ENCODE measurements around the gene SCN2A.

The SCN2A gene

GRCh38 chr2:165280356-165280755, 41.1 kb downstream of the SCN2A start:
- CTCF ChIA-PET = no interaction called here

GRCh38 chr2:165281387-165281786, 42.2 kb downstream of the SCN2A start:
- POLR2A ChIA-PET = no interaction called here
- CTCF ChIA-PET = no interaction called here
- no peak for DNase-seq (ENCODE audit: extremely low spot score)
- TF ChIP-seq CTCF (IDR thresholded peaks at IDR 0.05; ENCODE audit: control extremely low read depth, extremely low read depth, low read depth, missing control alignments) = no peak

More at GRCh38 chr2:165280356-165280755, 41.1 kb downstream of the SCN2A start:
- no peak for DNase-seq (ENCODE audit: extremely low spot score)
- no peak for TF ChIP-seq CTCF (IDR thresholded peaks at IDR 0.05; ENCODE audit: control extremely low read depth, extremely low read depth, low read depth, missing control alignments)
- POLR2A ChIA-PET = no interaction called here

- no peak for TF ChIP-seq CTCF (IDR thresholded peaks at IDR 0.05; ENCODE audit: control extremely low read depth, extremely low read depth, low read depth, missing control alignments)
- no peak for DNase-seq (ENCODE audit: extremely low spot score)
- CTCF ChIA-PET = interaction anchor here (1.0 to 1.8 kb wide), 2 partner anchors 10 to 12 kb away, joined by 3 to 6 read pairs; no protein-coding TSS in a partner anchor
- POLR2A ChIA-PET = no interaction called here
These were observed 44.1 kb downstream of the SCN2A start for GRCh38 chr2:165283342-165283741.

GRCh38 chr2:165287094-165287778, 48.0 kb downstream of the SCN2A start:
- CTCF ChIA-PET = no interaction called here
- POLR2A ChIA-PET = no interaction called here
- DNase-seq (ENCODE audit: extremely low spot score) = no peak
- TF ChIP-seq CTCF (IDR thresholded peaks at IDR 0.05; ENCODE audit: control extremely low read depth, extremely low read depth, low read depth, missing control alignments) = no peak

- no peak for DNase-seq (ENCODE audit: extremely low spot score)
- ChIA-PET CTCF (no interaction called here), POLR2A (no interaction called here)
- no peak for TF ChIP-seq CTCF (IDR thresholded peaks at IDR 0.05; ENCODE audit: control extremely low read depth, extremely low read depth, low read depth, missing control alignments)
These were observed 49.9 kb downstream of the SCN2A start for GRCh38 chr2:165289069-165289468.

GRCh38 chr2:165293440-165294420, 54.5 kb downstream of the SCN2A start:
- peak; percentile 79 for TF ChIP-seq CTCF (IDR thresholded peaks at IDR 0.05; ENCODE audit: control extremely low read depth, extremely low read depth, low read depth, missing control alignments)
- DNase-seq (ENCODE audit: extremely low spot score) = peak; percentile 62
- ChIA-PET POLR2A (no interaction called here), CTCF (interaction anchor here (1.0 to 2.2 kb wide), 11 partner anchors 9 to 301 kb away, joined by 3 to 8 read pairs (median 4); partner anchors contain the start of gene SCN2A)

All from GM10248 (cell line).